Caco-2 (cell line): ENCODE measurements around the gene CAP1. TPM values are rescaled to one million over a fixed set of nuclear protein-coding genes. Genes with fewer than 3 reads are reported as not detected.

Experiments
- BruUV-seq: library from RNA; stranded (reverse); fragments of 400-500 nt; replicated peaks from 2 replicates; lab custom pipeline; 2021; lab: Mats Ljungman, UMichigan
- CTCF ChIA-PET: fragments of 300-600 bp; sonication (Branson Sonifier 250); formaldehyde crosslinking; loops from one replicate; lab custom pipeline; 2022; ENCODE audit warnings: antibody characterized with exemption; lab: Charles Lee
- POLR2A ChIA-PET: fragments of 300-600 bp; sonication (Branson Sonifier 250); formaldehyde crosslinking; loops from one replicate; lab custom pipeline; 2022; ENCODE audit warnings: antibody characterized with exemption; lab: Charles Lee
- DNase-seq, 2 experiments: peaks; one replicate each; pipeline versions ENCODE4 v3.0.0 to v3.0.0-alpha.2; 2020 to 2022
- H3K27me3 ChIP-seq: replicated peaks from 2 replicates; pipeline ENCODE4 v1.6.0; 2011; ENCODE audit warnings: low read length; ENCODE audit not compliant: control insufficient read depth, insufficient read depth
- H3K36me3 ChIP-seq: 2 replicates; pipeline ENCODE4 v1.5.1; 2011; ENCODE audit warnings: low read length; ENCODE audit not compliant: control insufficient read depth, insufficient read depth
- H3K4me1 ChIP-seq: fragments of 250-450 bp; sonication (Bioruptor Pico); 2 replicates; pipeline ENCODE4 v1.5.1; 2020; ENCODE audit warnings: mild to moderate bottlenecking
- H3K4me3 ChIP-seq: 2 replicates; pipeline ENCODE4 v1.5.1; 2011; ENCODE audit warnings: low read depth, mild to moderate bottlenecking, control low read depth, low read length
- H3K9me3 ChIP-seq: fragments of 250-450 bp; sonication (Bioruptor Pico); 2 replicates; pipeline ENCODE4 v1.5.1; 2020; ENCODE audit warnings: mild to moderate bottlenecking, moderate library complexity
- H3K27ac Mint-ChIP-seq: one replicate; pipeline ENCODE4 v1.8.0; 2022; ENCODE audit warnings: mixed read lengths; ENCODE audit not compliant: unreplicated experiment
- H3K27me3 Mint-ChIP-seq: one replicate; pipeline ENCODE4 v1.8.0; 2022; ENCODE audit warnings: mixed read lengths; ENCODE audit not compliant: insufficient read depth, unreplicated experiment
- H3K36me3 Mint-ChIP-seq: one replicate; pipeline ENCODE4 v1.8.0; 2022; ENCODE audit warnings: mild to moderate bottlenecking, mixed read lengths; ENCODE audit not compliant: insufficient read depth, unreplicated experiment
- H3K4me1 Mint-ChIP-seq: one replicate; pipeline ENCODE4 v1.8.0; 2022; ENCODE audit warnings: low read depth, mixed read lengths; ENCODE audit not compliant: unreplicated experiment
- H3K4me3 Mint-ChIP-seq: one replicate; pipeline ENCODE4 v1.8.0; 2022; ENCODE audit warnings: mild to moderate bottlenecking, moderate library complexity, mixed read lengths; ENCODE audit not compliant: unreplicated experiment
- H3K9me3 Mint-ChIP-seq: one replicate; pipeline ENCODE4 v1.8.0; 2022; ENCODE audit warnings: mixed read lengths; ENCODE audit not compliant: unreplicated experiment
- intact Hi-C: fragments of 100-400 bp; cut with micrococcal nuclease; formaldehyde crosslinking; loops from one replicate; pipeline ENCODE4 v1.10.0; 2022; ENCODE audit not compliant: unreplicated experiment
- total RNA-seq: library from RNA; stranded (reverse); gene quantifications from 2 replicates; pipeline ENCODE4 v1.2.3, GENCODE V29; 2022
- TF ChIP-seq, protein P1 (sequence below), 2 experiments: fragments of 200-600 bp in 1 of 2; IDR thresholded peaks; 1 replicate in 1 of 2; 2 replicates in 1 of 2; pipeline versions ENCODE4 v1.5.1 to v1.8.0; 2011 to 2022; ENCODE audit warnings: antibody characterized with exemption in 1 of 2, control low read depth in 1 of 2, inconsistent platforms in 1 of 2, low read depth in 1 of 2, low read length in 1 of 2, mild to moderate bottlenecking in 1 of 2, moderate library complexity in 1 of 2; ENCODE audit not compliant: insufficient read depth in 1 of 2, severe bottlenecking in 1 of 2, unreplicated experiment in 1 of 2

Gene CAP1
- total RNA-seq, 1 experiment from 2014 or later: 181 TPM

DNA sequence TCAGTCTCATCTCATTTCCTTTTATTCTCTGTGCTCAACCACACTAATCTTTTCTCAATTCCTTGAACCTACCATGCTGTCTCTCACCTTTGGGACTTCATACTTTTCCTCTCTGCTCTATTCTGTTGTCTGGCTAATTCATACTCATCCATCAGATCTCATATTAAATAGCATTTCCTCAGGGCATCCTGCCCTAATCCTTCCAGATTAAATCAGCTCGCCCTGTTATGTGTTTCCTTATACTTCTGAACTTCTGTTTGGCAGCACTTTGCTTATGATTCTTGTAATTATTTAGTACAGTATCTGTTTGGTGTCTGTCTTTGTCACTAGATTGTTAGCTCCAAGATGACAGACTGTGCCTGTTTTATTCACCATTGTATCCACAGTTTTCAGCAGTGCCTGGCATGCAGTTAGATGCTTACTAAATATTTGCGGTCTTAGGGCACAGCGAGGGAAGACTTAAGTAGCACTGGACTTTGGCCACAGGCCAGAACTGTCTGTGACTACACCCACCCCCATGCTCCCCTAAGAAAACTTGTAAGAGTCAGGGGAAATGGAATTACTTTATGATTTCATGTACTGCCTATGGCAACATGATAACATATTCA, 9.9 kb upstream of the CAP1 start:
- H3K9me3 Mint-ChIP-seq: no peaks in the 10 kb centered on the region
- H3K4me3 ChIP-seq: no peak overlapping the region
- no peaks in the 10 kb centered on the region for H3K36me3 ChIP-seq
- no TSS peak for BruUV-seq
- H3K27me3 Mint-ChIP-seq: no peaks in the 10 kb centered on the region
- POLR2A ChIA-PET: no interaction called here
- no peak overlapping the region for H3K27ac Mint-ChIP-seq
- H3K36me3 Mint-ChIP-seq: no peaks in the 10 kb centered on the region
- no peaks in the 10 kb centered on the region for H3K9me3 ChIP-seq
- intact Hi-C loops: loop anchor here (10.0 kb wide), 1 partner anchor 46 kb away; no protein-coding TSS in a partner anchor
- H3K4me3 Mint-ChIP-seq: no peak overlapping the region
- no peak for DNase-seq
- H3K4me1 Mint-ChIP-seq: peaks cover 13% of the 10 kb centered on the region
- no peaks in the 10 kb centered on the region for H3K27me3 ChIP-seq
- TF ChIP-seq, protein P1, sequence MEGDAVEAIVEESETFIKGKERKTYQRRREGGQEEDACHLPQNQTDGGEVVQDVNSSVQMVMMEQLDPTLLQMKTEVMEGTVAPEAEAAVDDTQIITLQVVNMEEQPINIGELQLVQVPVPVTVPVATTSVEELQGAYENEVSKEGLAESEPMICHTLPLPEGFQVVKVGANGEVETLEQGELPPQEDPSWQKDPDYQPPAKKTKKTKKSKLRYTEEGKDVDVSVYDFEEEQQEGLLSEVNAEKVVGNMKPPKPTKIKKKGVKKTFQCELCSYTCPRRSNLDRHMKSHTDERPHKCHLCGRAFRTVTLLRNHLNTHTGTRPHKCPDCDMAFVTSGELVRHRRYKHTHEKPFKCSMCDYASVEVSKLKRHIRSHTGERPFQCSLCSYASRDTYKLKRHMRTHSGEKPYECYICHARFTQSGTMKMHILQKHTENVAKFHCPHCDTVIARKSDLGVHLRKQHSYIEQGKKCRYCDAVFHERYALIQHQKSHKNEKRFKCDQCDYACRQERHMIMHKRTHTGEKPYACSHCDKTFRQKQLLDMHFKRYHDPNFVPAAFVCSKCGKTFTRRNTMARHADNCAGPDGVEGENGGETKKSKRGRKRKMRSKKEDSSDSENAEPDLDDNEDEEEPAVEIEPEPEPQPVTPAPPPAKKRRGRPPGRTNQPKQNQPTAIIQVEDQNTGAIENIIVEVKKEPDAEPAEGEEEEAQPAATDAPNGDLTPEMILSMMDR (IDR thresholded peaks at IDR 0.05; ENCODE audit: insufficient read depth in 1 of 2, low read depth in 1 of 2, low read length in 1 of 2, severe bottlenecking in 1 of 2, unreplicated experiment in 1 of 2): no peak
- H3K4me1 ChIP-seq: peaks cover 3% of the 10 kb centered on the region; the same call in 1 of the 2 replicates
- CTCF ChIA-PET: interaction anchor here (2.6 kb wide), 1 partner anchor 9 kb away, joined by 5 read pairs; no protein-coding TSS in a partner anchor

DNA sequence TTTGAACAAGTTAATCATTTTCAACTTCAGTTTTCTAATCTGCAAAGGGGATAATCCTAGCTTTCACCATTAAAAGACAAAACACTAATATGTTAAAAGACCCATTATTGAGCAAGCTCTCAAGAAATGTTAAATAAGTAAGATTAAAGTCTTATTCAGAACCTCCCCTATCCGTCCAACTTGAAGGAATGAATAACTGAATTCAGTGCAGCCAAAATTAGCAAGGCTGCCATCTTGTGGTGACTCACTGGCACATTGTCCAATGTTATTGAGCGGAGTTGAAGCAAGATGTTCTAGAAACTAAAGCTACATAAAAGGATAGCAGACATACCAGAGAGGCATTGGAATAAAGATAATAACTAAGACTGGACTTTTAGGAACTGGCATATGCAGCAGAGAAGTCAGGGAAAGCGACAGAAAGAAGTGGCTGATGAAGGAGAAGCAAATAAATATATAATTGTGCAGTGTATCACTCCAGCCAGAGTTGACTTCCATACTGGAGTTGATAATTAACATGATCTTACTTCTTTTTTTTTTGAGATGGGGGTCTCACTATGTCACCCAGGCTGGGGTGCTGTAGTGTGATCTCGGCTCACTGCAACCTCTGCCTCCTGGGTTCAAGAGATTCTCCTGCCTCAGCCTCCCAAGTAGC, 8.2 kb upstream of the CAP1 start:
- H3K4me3 Mint-ChIP-seq: no peak overlapping the region
- peak; percentile 37 to 40 for DNase-seq
- no peaks in the 10 kb centered on the region for H3K27me3 Mint-ChIP-seq
- peaks cover 13% of the 10 kb centered on the region for H3K4me1 Mint-ChIP-seq
- H3K9me3 Mint-ChIP-seq: no peaks in the 10 kb centered on the region
- Histone ChIP-seq H3K36me3 (no peaks in the 10 kb centered on the region), H3K4me3 (no peak overlapping the region), H3K27me3 (no peaks in the 10 kb centered on the region), H3K4me1 (peaks cover 3% of the 10 kb centered on the region; the same call in 1 of the 2 replicates), H3K9me3 (no peaks in the 10 kb centered on the region)
- no TSS peak for BruUV-seq
- H3K27ac Mint-ChIP-seq: no peak overlapping the region
- ChIA-PET POLR2A (interaction anchor here (0.8 kb wide), 1 partner anchor 113 kb away, joined by 3 read pairs; no protein-coding TSS in a partner anchor), CTCF (interaction anchor here (0.6 to 1.7 kb wide), 4 partner anchors 107 to 405 kb away, joined by 3 to 16 read pairs (median 4); no protein-coding TSS in a partner anchor)
- TF ChIP-seq, protein P1 (IDR thresholded peaks at IDR 0.05; ENCODE audit: insufficient read depth in 1 of 2, low read depth in 1 of 2, low read length in 1 of 2, severe bottlenecking in 1 of 2, unreplicated experiment in 1 of 2): peak; percentile 48 to 52
- intact Hi-C loops: loop anchor here (1.0 to 10.0 kb wide), 3 partner anchors 48 to 216 kb away; no protein-coding TSS in a partner anchor
- no peaks in the 10 kb centered on the region for H3K36me3 Mint-ChIP-seq

DNA sequence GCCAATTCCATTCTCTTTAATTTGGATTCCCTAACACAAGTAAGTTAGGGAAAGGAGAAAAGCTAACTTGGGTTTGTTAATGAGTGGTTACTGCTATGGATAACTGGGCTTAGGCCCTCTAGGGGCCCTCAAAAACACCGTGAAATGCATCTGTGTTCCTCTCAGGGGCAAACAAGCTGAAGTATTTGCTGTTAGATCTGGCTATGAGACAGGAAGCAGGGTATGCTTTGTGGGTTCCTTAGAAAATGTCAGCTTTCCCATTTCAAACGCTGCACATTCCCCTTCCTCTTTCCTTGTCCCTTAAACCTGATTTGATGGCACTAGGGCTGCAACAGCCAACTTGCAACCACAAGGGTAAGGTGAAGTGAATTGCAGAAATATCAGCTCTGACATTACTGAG, 5.7 kb upstream of the CAP1 start:
- TF ChIP-seq, protein P1 (IDR thresholded peaks at IDR 0.05; ENCODE audit: insufficient read depth in 1 of 2, low read depth in 1 of 2, low read length in 1 of 2, severe bottlenecking in 1 of 2, unreplicated experiment in 1 of 2): no peak
- H3K36me3 Mint-ChIP-seq: no peaks in the 10 kb centered on the region
- Histone ChIP-seq H3K4me3 (no peak overlapping the region), H3K36me3 (no peaks in the 10 kb centered on the region), H3K4me1 (peaks cover 3% of the 10 kb centered on the region; the same call in 1 of the 2 replicates), H3K27me3 (no peaks in the 10 kb centered on the region), H3K9me3 (no peaks in the 10 kb centered on the region)
- ChIA-PET CTCF (no interaction called here), POLR2A (no interaction called here)
- intact Hi-C loops: loop anchor here (10.0 kb wide), 1 partner anchor 50 kb away; no protein-coding TSS in a partner anchor
- DNase-seq: no peak
- peaks cover 19% of the 10 kb centered on the region for H3K4me1 Mint-ChIP-seq
- no TSS peak for BruUV-seq
- H3K4me3 Mint-ChIP-seq: no peak overlapping the region
- H3K27ac Mint-ChIP-seq: no peak overlapping the region
- no peaks in the 10 kb centered on the region for H3K27me3 Mint-ChIP-seq
- H3K9me3 Mint-ChIP-seq: no peaks in the 10 kb centered on the region
